Embryonic facial prominence (tissue), 1 donor: ENCODE data around the gene MAPKAP1.
A peak's percentile ranks its signal among the peaks of the same experiment; 100 is the strongest.

ENCODE experiments used
- DNase-seq: peaks from one replicate; pipeline ENCODE4 v3.0.0-alpha.2; 2016; ENCODE audit errors: extremely low spot score

The MAPKAP1 gene

GRCh38 chr9:125433461-125434011 lies 273.5 kb downstream of the MAPKAP1 start:
- peak; percentile 25 for DNase-seq

- DNase-seq, result no peak
These were observed 274.2 kb downstream of the MAPKAP1 start for GRCh38 chr9:125432715-125433385.

GRCh38 chr9:125431741-125432271 lies 275.2 kb downstream of the MAPKAP1 start:
- DNase-seq, result no peak

- no peak for DNase-seq
These were observed 276.0 kb downstream of the MAPKAP1 start for GRCh38 chr9:125431012-125431305.

- DNase-seq, result no peak
These were observed 276.6 kb downstream of the MAPKAP1 start for GRCh38 chr9:125430161-125431011.

GRCh38 chr9:125429476-125430160 lies 277.4 kb downstream of the MAPKAP1 start:
- no peak for DNase-seq

- DNase-seq, result no peak
These were observed 278.0 kb downstream of the MAPKAP1 start for GRCh38 chr9:125428902-125429467.

- DNase-seq, result no peak
These were observed 278.7 kb downstream of the MAPKAP1 start for GRCh38 chr9:125428060-125428901.

- no peak for DNase-seq
These were observed 279.5 kb downstream of the MAPKAP1 start for GRCh38 chr9:125427556-125427955.

- no peak for DNase-seq
These were observed 280.1 kb downstream of the MAPKAP1 start for GRCh38 chr9:125426926-125427325.

GRCh38 chr9:125425901-125426515 lies 281.0 kb downstream of the MAPKAP1 start:
- no peak for DNase-seq

GRCh38 chr9:125425170-125425897 lies 281.7 kb downstream of the MAPKAP1 start:
- DNase-seq, result no peak

- no peak for DNase-seq
These were observed 283.0 kb downstream of the MAPKAP1 start for GRCh38 chr9:125423964-125424363.

GRCh38 chr9:125422853-125423252 lies 284.2 kb downstream of the MAPKAP1 start:
- DNase-seq, result no peak

GRCh38 chr9:125421591-125422181 lies 285.3 kb downstream of the MAPKAP1 start:
- no peak for DNase-seq

- DNase-seq, result no peak
These were observed 285.8 kb downstream of the MAPKAP1 start for GRCh38 chr9:125421166-125421565.

GRCh38 chr9:125418404-125418803 lies 288.6 kb downstream of the MAPKAP1 start:
- no peak for DNase-seq

GRCh38 chr9:125416517-125416916 lies 290.5 kb downstream of the MAPKAP1 start:
- DNase-seq, result no peak
